H1 (cell line): Measurements from ENCODE around the gene VIPR2. TPM values are rescaled to one million over a fixed set of nuclear protein-coding genes. Genes with fewer than 3 reads are reported as not detected.

Source experiments
- ASH2L ChIP-seq: fragments of 200-600, 300-600 bp; sonication (generic); IDR thresholded peaks from one replicate; pipeline ENCODE4 v1.7.1; 2017; ENCODE audit warnings: low read length
- ATF2 ChIP-seq: IDR thresholded peaks from 2 replicates; pipeline ENCODE4 v1.6.1; 2012; ENCODE audit warnings: low read length, inconsistent platforms
- BACH1 ChIP-seq: IDR thresholded peaks from 2 replicates; pipeline ENCODE4 v1.6.1; 2012; ENCODE audit warnings: low read length, improper control_type of control experiment
- CHD7 ChIP-seq: fragments of 300-600 bp; sonication (generic); IDR thresholded peaks from 2 replicates; pipeline ENCODE4 v1.7.1; 2012; ENCODE audit warnings: low read length, moderate library complexity, mild to moderate bottlenecking, inconsistent platforms; ENCODE audit not compliant: insufficient replicate concordance
- CTBP2 ChIP-seq: IDR thresholded peaks from 2 replicates; pipeline ENCODE4 v1.7.0; 2011; ENCODE audit warnings: borderline replicate concordance, mild to moderate bottlenecking, moderate library complexity, mixed read lengths, low read length; ENCODE audit not compliant: insufficient read depth, insufficient read length
- HDAC2 ChIP-seq, 2 experiments: fragments of 300-600 bp in 1 of 2; sonication (generic) in 1 of 2; IDR thresholded peaks; 2 replicates each; pipeline ENCODE4 v1.6.1; 2011 to 2012; ENCODE audit warnings: low read depth in 2 of 2, low read length in 2 of 2, mild to moderate bottlenecking in 2 of 2, moderate library complexity in 2 of 2, borderline replicate concordance in 1 of 2, inconsistent platforms in 1 of 2
- HDAC6 ChIP-seq: IDR thresholded peaks from one replicate; pipeline ENCODE4 v1.7.1; 2012; ENCODE audit warnings: low read depth, mild to moderate bottlenecking, inconsistent platforms, low read length, moderate library complexity
- JUND ChIP-seq: IDR thresholded peaks from 2 replicates; pipeline ENCODE4 v1.6.1; 2011; ENCODE audit warnings: mild to moderate bottlenecking, improper control_type of control experiment, low read length
- SIRT6 ChIP-seq: IDR thresholded peaks from one replicate; pipeline ENCODE4 v1.7.1; 2012; ENCODE audit warnings: low read length, inconsistent platforms
- SUZ12 ChIP-seq: fragments of 200-600 bp; sonication (generic); IDR thresholded peaks from 2 replicates; pipeline ENCODE4 v1.6.1; 2012; ENCODE audit warnings: mild to moderate bottlenecking, inconsistent platforms, low read length, moderate library complexity, mixed read lengths
- polyA plus RNA-seq, 7 experiments: library from polyadenylated mRNA; depleted of rRNA in 3 of 7; stranded (reverse) in 5 of 7; unstranded in 2 of 7; fragments of >200 nt in 5 of 7; fragments of 200-250 nt in 2 of 7; gene quantifications; 1 replicate in 5 of 7; 2 replicates in 1 of 7; 4 replicates in 1 of 7; pipeline versions ENCODE4 v1.2.1 to v1.2.3, GENCODE V29; 2011 to 2013; ENCODE audit warnings: missing spikeins in 2 of 7, mixed read lengths in 2 of 7
- total RNA-seq: library from RNA; stranded (reverse); fragmentation: NEBNext Ultra II Directional; extraction: Animal tissue kit (Norgen Biotek cat#: 25700); gene quantifications from 2 replicates; pipeline ENCODE4 v1.2.1, GENCODE V29; 2021

VIPR2 gene
- total and polyA plus RNA-seq, 2 of the 8 experiments (the other 6 are each of a cell fraction or from before 2014, with no cell fraction given), result 2.4 to 6.3 TPM

GRCh38 chr7:159015081-159015453 is 129.6 kb downstream of the VIPR2 start (continued):
- no peak for TF ChIP-seq CHD7
- no peak for TF ChIP-seq SUZ12
- TF ChIP-seq ATF2, result no peak
- no peak for TF ChIP-seq JUND
- no peak for TF ChIP-seq CTBP2
- no peak for TF ChIP-seq SIRT6
- TF ChIP-seq HDAC2 (IDR thresholded peaks at IDR 0.05; ENCODE audit: borderline replicate concordance in 1 of 2, low read depth in 2 of 2, low read length in 2 of 2), result no peak
- TF ChIP-seq HDAC6, result no peak
- TF ChIP-seq BACH1, result no peak
- TF ChIP-seq ASH2L, result no peak
